HG03439 (cell line): ENCODE data around the gene UTS2B.

ENCODE experiments used
- ATAC-seq: cut with Tn5 transposase; IDR thresholded peaks from one replicate; pipeline ENCODE4 v1.9.1; 2021; ENCODE audit warnings: mild to moderate bottlenecking, moderate library complexity; ENCODE audit not compliant: unreplicated experiment

UTS2B gene

GRCh38 chr3:191246034-191246433, 84.3 kb downstream of the UTS2B start:
- ATAC-seq, result peak; percentile 55

DNA sequence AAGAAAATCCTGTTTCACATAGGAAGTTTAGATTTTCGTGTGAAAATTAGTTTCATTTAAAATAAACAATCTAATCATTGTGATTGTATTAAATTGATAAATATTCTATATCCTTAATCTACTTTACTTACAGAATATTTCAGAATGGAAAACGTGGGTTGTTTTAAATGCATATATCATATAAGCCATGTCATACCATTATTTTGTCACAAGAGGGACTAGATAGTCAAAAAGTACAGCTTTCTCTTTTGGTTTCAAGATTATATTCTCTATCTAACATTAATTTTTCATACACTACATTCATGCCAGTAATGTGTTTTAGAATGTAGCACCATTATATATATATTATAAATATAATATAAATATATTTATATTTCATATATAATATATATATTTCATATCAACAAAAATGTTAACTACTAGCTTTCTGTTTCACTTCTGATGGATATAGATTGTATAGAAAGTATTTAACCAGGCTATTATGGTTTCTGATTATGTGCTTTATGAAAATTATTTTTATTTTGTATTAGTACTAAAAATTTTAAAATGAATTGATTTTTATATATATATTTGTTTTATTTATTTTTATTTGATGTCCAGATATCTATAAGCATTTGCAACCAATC, 86.0 kb downstream of the UTS2B start:
- ATAC-seq, result no peak

DNA sequence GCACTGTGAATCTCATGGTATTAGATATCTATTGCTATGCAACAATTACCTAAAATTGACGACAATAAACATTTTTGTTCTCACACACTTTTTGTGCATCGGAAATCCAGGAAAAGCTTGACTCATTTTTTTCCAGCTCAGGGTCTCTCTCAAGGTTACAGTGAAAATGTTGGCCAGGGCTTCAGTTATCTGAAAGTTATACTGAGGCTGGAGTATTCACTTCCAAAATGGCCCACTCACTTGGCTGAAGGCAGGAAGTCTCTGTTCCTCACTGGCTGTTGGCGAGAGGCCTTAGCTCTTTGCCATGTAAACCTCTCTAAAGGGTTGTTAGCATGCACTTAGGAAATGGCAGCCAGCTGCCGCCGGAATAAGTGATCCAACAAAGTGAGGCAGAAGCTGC, 89.8 kb downstream of the UTS2B start:
- no peak for ATAC-seq

GRCh38 chr3:191239407-191240031, 90.8 kb downstream of the UTS2B start:
- ATAC-seq, result no peak

DNA sequence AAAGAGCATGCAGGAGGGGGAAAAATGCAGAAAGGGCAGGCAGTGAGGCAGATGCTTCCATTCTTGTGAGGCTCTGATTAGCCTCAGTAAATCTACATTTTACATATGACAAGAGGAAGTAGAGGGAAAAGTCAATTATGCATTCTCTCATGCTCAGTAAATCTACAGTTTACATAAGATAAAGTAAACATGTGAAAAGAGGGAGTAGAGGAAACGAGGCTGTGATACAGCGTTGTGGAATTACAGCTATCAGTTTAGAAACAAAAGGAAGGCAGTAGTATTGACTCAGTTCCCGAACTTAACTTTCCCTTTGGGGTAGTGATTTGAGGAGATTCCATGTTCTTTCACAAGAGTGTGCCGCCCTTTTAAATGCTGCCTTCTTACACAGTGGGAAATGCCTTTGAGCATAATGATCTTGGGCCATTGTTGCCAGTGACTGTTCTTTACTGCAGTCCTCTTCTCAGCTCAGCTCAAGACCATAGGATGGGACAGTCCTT, 92.0 kb downstream of the UTS2B start:
- ATAC-seq, result no peak

DNA sequence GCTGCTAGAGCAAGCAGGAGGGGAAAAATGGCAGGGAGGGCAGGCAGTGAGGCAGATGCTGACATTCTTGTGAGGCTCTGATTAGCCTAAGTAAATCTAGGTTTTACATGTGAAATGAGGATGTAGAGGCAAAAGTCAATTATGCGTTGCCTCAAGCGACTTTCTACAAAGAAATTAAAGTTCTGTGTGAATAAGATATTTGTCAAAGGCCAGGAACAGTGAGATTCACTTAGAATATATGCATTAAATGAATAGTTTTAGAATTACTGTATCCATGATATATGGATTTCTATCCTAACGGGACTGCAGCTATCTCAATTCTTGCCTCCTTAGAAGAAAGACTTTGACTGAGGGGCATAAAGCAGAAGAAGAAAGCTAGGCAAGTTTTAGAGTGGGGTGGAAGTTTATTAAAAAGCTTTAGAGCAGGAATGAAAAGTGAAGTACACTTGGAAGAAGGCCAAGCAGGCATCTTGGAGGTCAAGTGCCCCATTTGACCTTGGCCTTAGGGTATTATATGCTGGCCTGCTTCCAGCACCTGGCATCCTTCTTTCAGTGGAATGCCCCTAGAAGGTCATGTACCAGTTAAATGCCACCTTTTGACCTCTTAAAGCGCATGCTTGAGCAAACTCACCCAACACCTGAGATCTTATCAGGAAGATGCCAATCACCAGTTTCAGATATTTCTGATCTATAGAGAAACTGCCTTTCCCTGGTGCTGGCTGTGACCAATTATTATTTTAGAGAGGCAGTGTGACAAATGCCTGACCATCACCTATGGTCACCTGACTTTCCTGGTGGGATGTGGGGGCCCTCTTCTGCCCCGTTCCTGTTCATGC, 93.1 kb downstream of the UTS2B start:
- no peak for ATAC-seq

- ATAC-seq, result no peak
These were observed 93.7 kb downstream of the UTS2B start for GRCh38 chr3:191236646-191237045.

DNA sequence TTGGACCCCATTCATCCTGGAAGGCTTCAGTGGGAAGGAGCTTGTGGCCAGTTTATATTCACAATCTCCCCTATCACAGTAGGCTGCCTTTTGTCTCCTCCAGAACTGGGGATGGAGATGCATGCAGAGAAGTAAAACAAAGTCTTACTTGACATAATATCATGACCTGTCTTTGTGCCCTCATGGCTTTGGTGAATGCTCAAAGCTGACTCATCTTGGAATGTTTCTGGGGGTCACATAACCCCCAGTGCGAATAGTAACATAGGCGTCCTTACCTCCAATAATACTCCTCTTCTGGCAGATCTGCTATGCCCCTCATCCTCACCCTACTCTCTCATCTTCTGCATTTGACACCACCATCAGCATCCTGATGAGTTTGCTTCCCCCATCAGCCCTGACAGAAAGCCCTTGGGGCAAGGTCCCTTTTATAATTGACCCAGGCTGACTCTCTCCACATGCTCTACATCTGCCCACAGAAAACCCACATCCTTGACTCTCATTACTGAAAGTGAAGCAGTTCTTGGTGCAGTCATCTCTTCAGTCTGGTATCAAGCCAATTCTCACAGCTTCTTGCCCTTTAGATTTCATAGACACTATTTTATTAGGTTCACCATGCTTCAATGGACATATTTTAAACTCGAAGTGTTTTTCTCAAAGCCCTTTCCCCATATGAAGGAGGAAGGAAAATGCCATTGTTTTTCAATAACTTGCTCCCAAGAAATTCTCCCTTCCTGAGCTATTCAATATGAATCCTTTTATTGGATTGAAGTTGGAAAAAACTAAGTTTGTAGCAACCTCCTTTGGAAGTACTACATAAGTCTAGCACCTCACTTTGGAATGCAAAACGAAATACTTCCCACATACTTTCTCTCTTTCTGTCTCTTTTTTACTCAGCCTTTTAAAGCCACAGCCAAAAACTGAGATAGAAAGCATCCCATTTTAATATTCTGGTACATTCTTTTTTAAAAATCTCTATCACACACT, 94.7 kb downstream of the UTS2B start:
- ATAC-seq, result peak; percentile 99

GRCh38 chr3:191234216-191234615, 96.1 kb downstream of the UTS2B start:
- ATAC-seq, result no peak

DNA sequence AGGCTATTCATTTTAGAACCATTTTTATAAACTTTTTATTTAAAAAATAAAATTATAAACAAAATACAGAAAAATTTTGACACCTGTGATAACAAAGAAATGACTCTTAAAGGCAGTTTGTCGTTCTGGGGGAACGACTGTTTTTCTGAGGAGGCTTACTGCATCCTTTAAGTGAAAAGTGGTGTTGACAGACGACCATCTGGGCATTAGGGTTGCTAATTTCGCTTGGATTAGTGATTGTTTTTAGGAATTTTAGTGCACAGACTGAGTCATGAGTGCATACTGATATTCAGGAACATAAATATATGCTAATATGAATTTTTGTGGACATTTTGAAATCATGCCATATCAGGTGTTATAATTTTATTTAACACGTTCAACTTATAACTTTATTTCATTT, 102.8 kb downstream of the UTS2B start:
- no peak for ATAC-seq

- ATAC-seq, result no peak
These were observed 108.7 kb downstream of the UTS2B start for GRCh38 chr3:191221638-191222037.

DNA sequence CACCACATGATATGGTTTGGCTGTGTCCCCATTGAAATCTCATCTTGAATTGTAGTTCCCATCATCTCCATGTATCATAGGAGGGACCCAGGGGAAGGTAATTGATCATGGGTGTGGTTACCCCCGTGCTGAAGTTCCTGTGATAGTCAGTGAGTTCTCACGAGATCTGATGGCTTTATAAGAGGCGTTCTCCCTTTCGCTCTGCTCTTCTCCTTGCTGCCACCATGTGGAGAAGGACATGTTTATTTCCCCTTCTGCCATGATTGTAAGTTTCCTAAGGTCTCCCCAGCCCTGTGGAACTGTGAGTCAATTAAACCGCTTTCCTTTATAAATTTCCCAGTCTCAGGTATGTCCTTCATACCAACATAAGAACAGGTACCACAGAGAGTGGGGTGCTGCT, 109.4 kb downstream of the UTS2B start:
- ATAC-seq, result no peak

DNA sequence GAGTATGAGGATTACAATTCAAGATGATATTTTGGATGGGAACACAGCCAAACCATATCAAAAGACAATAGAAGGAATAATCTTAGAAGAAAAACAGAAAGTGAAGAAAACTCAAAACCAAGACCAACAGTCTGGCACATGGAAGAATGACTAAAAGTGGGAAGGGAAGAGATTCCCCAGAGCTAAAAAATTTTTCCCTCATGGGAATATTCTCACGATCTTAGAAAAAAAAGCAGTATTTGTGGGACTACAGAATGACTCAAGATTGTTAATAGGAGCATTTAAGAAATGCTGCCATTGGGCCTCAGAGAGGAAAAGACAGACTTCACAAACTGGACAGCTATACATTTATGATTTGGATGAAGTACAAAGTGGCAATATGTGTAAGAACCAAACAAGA, 113.0 kb downstream of the UTS2B start:
- ATAC-seq, result no peak
